Gastrocnemius medialis (tissue), 4 donors: ENCODE results near the gene TSC22D3.

ENCODE experiments used
- CTCF ChIP-seq, 5 experiments: fragments of 450-650 bp in 3 of 5; fragments of 200-600 bp in 2 of 5; sonication (generic) in 2 of 5; IDR thresholded peaks in 4 of 5; conservative IDR thresholded peaks in 1 of 5; 1 replicate in 4 of 5; 2 replicates in 1 of 5; pipeline ENCODE4 v1.5.1; 2016 to 2019; ENCODE audit warnings: antibody characterized with exemption in 5 of 5, mild to moderate bottlenecking in 3 of 5, moderate library complexity in 3 of 5
- POLR2A ChIP-seq, 2 donors: fragments of 450-650 bp; IDR thresholded peaks; one replicate each; pipeline ENCODE4 v1.6.1; 2017; ENCODE audit warnings: antibody characterized with exemption in 2 of 2, mild to moderate bottlenecking in 2 of 2, moderate library complexity in 2 of 2

GRCh38 chrX:107743995-107744394 lies 31.6 kb downstream of the TSC22D3 start:
- TF ChIP-seq CTCF (IDR thresholded peaks at IDR 0.05 in 4 of 5, conservative IDR thresholded peaks at IDR 0.05 in 1 of 5) (no peak), POLR2A (IDR thresholded peaks at IDR 0.05) (no peak)
